GM12878 (cell line): ENCODE results near the gene PHAF1. TPM values are rescaled to one million over a fixed set of nuclear protein-coding genes. Genes with fewer than 3 reads are reported as not detected.

Experiments used
- ATAC-seq: fragments of 200-7000 bp; cut with Tn5 transposase; 3 replicates; pipeline ENCODE4 v1.9.1; 2020; ENCODE audit warnings: mild to moderate bottlenecking, moderate library complexity
- BruUV-seq: library from RNA; stranded (reverse); fragments of 400-500 nt; replicated peaks from 2 replicates; lab custom pipeline; 2021; lab: Mats Ljungman, UMichigan
- CTCF ChIA-PET: fragments of 300-600 bp; sonication (Branson Sonifier 250); formaldehyde crosslinking; extraction: SDS; loops from one replicate; lab custom pipeline; 2021; ENCODE audit warnings: inconsistent platforms; lab: Yijun Ruan, JAX
- POLR2A ChIA-PET: fragments of 350-600 bp; formaldehyde crosslinking; extraction: SDS; loops from one replicate; lab custom pipeline; 2021; ENCODE audit warnings: inconsistent platforms; lab: Charles Lee
- RAD21 ChIA-PET: fragments of 300-600 bp; sonication (Branson Sonifier 250); formaldehyde crosslinking; loops from one replicate; lab custom pipeline; 2023; ENCODE audit warnings: antibody characterized with exemption; ENCODE audit not compliant: unreplicated experiment; lab: Charles Lee
- SMC1A ChIA-PET: fragments of 300-600 bp; sonication (Branson Sonifier 250); formaldehyde crosslinking; loops from one replicate; lab custom pipeline; 2023; ENCODE audit not compliant: unreplicated experiment, uncharacterized antibody; lab: Charles Lee
- DNase-seq: peaks from one replicate; pipeline ENCODE4 v3.0.0-alpha.2; 2011; ENCODE audit warnings: low read depth, low spot score
- FAIRE-seq: peaks from 3 replicates; lab custom pipeline; 2011; peaks lifted over from hg19 to GRCh38; lab: Jason Lieb, UNC
- H2AFZ ChIP-seq: 2 replicates; pipeline ENCODE4 v1.6.0; 2011; ENCODE audit warnings: low read depth, low read length, control low read depth; ENCODE audit not compliant: control insufficient read depth
- H3K27ac ChIP-seq: 2 replicates; pipeline ENCODE4 v1.5.1; 2011; ENCODE audit warnings: control low read depth; ENCODE audit not compliant: control insufficient read depth, insufficient read depth
- H3K27me3 ChIP-seq, 2 experiments: replicated peaks in 1 of 2; 2 replicates each; pipeline versions ENCODE4 v1.6.0 to v1.6.1; 2011; ENCODE audit warnings: low read length in 1 of 2; ENCODE audit not compliant: control insufficient read depth in 2 of 2, insufficient read depth in 2 of 2
- H3K36me3 ChIP-seq, 2 experiments: 2 replicates each; pipeline ENCODE4 v1.5.1; 2011; ENCODE audit warnings: low read length in 1 of 2; ENCODE audit not compliant: control insufficient read depth in 2 of 2, insufficient read depth in 2 of 2
- H3K4me1 ChIP-seq: 2 replicates; pipeline ENCODE4 v1.6.1; 2011; ENCODE audit warnings: mild to moderate bottlenecking, low read length, moderate library complexity, mixed read lengths; ENCODE audit not compliant: control insufficient read depth, insufficient read depth
- H3K4me2 ChIP-seq: 2 replicates; pipeline ENCODE4 v1.6.0; 2011; ENCODE audit warnings: control low read depth; ENCODE audit not compliant: control insufficient read depth, insufficient read depth
- H3K4me3 ChIP-seq: fragments of 200-600 bp; sonication (generic); 2 replicates; pipeline ENCODE4 v1.5.1; 2016
- H3K79me2 ChIP-seq: 2 replicates; pipeline ENCODE4 v1.6.0; 2011; ENCODE audit warnings: low read length; ENCODE audit not compliant: control insufficient read depth, insufficient read depth
- H3K9ac ChIP-seq: 2 replicates; pipeline ENCODE4 v1.8.0; 2011; ENCODE audit warnings: low read length, control low read depth, mixed read lengths; ENCODE audit not compliant: control insufficient read depth, insufficient read depth
- H3K9me3 ChIP-seq: replicated peaks from 3 replicates; pipeline ENCODE4 v1.5.1; 2011; ENCODE audit warnings: mild to moderate bottlenecking, low read length; ENCODE audit not compliant: control insufficient read depth, insufficient read depth
- H4K20me1 ChIP-seq: 2 replicates; pipeline ENCODE4 v1.6.0; 2011; ENCODE audit not compliant: control insufficient read depth, insufficient read depth
- ATF7 ChIP-seq: fragments of 450-650 bp; IDR thresholded peaks from 2 replicates; pipeline ENCODE4 v1.6.1; 2016; ENCODE audit warnings: low read depth, mild to moderate bottlenecking
- JUNB ChIP-seq: IDR thresholded peaks from 2 replicates; pipeline ENCODE4 v1.6.1; 2016; ENCODE audit warnings: antibody characterized with exemption, mild to moderate bottlenecking
- NR2F1 ChIP-seq: fragments of 450-650 bp; conservative IDR thresholded peaks from 2 replicates; pipeline ENCODE4 v1.6.1; 2017; ENCODE audit warnings: mild to moderate bottlenecking
- POLR2AphosphoS5 ChIP-seq: IDR thresholded peaks from 2 replicates; pipeline ENCODE4 v1.6.1; 2011; ENCODE audit warnings: mild to moderate bottlenecking, low read length, inconsistent platforms
- REST ChIP-seq: IDR thresholded peaks from 2 replicates; pipeline ENCODE4 v1.6.1; 2012; ENCODE audit warnings: mild to moderate bottlenecking, low read depth, low read length
- SUPT20H ChIP-seq: IDR thresholded peaks from 2 replicates; pipeline ENCODE4 v1.6.1; 2011; ENCODE audit warnings: low read depth, mild to moderate bottlenecking, low read length, moderate library complexity, borderline replicate concordance; ENCODE audit not compliant: control insufficient read depth
- TCF12 ChIP-seq: IDR thresholded peaks from 2 replicates; pipeline ENCODE4 v1.6.1; 2011; ENCODE audit warnings: low read depth, mild to moderate bottlenecking, low read length
- YY1 ChIP-seq: IDR thresholded peaks from 2 replicates; pipeline ENCODE4 v1.6.1; 2011; ENCODE audit warnings: low read depth, mild to moderate bottlenecking, low read length
- ZNF384 ChIP-seq: IDR thresholded peaks from 2 replicates; pipeline ENCODE4 v1.6.1; 2012; ENCODE audit warnings: low read depth, mild to moderate bottlenecking, low read length, improper control_type of control experiment, borderline replicate concordance
- WGBS: methylation state at CpG from one replicate; pipeline ENCODE4 v1.1.6; 2016; ENCODE audit warnings: low lambda C conversion rate; ENCODE audit not compliant: insufficient replicate concordance, insufficient coverage; ENCODE audit errors: missing lambda C conversion rate; 5-methylcytosine and 5-hydroxymethylcytosine counted together
- in situ Hi-C: fragments of 300-500 bp; cut with MboI; formaldehyde crosslinking; loops from 9 replicates; pipeline ENCODE4 v1.14.3; 2018; ENCODE audit warnings: mixed read lengths
- intact Hi-C: fragments of 100-400 bp; cut with micrococcal nuclease; formaldehyde crosslinking; loops from one replicate; pipeline ENCODE4 v1.14.2; 2022; ENCODE audit not compliant: unreplicated experiment
- polyA plus RNA-seq, 11 experiments: library from polyadenylated mRNA; depleted of rRNA in 4 of 11; unstranded in 6 of 11; stranded (reverse) in 5 of 11; fragments of >200 nt; fragmentation: Nextera tagmentation in 4 of 11; fragmentation: Illumina TruSeq in 1 of 11; extraction: Ambion mirVana in 4 of 11; extraction: Trizol in 1 of 11; gene quantifications; 1 replicate in 1 of 11; 2 replicates in 10 of 11; pipeline versions ENCODE4 v1.2.1 to v1.2.3, GENCODE V29; 2011 to 2016; ENCODE audit warnings: inconsistent platforms in 2 of 11, missing spikeins in 2 of 11, low read depth in 1 of 11
- total RNA-seq, 4 experiments: library from RNA; depleted of rRNA in 3 of 4; stranded (reverse); fragments of >200 nt in 3 of 4; fragmentation: Illumina TruSeq in 1 of 4; extraction: Trizol in 1 of 4; gene quantifications; 2 replicates each; pipeline versions ENCODE4 v1.2.1 to v1.2.3, GENCODE V29; 2013 to 2021
- TF ChIP-seq, protein P1 (sequence below): fragments of 450-650 bp; formaldehyde crosslinking; IDR thresholded peaks from 2 replicates; pipeline ENCODE4 v1.4.0; 2020; ENCODE audit warnings: mild to moderate bottlenecking, moderate library complexity

Gene PHAF1
- total and polyA plus RNA-seq, 10 of the 15 experiments (the other 5 are each of a cell fraction or from before 2014, with no cell fraction given), result 4.5 to 20.9 (median 14.9) TPM

GRCh38 chr16:67128887-67129286 is 19.1 kb downstream of the PHAF1 start (continued):
- TF ChIP-seq, protein P1, sequence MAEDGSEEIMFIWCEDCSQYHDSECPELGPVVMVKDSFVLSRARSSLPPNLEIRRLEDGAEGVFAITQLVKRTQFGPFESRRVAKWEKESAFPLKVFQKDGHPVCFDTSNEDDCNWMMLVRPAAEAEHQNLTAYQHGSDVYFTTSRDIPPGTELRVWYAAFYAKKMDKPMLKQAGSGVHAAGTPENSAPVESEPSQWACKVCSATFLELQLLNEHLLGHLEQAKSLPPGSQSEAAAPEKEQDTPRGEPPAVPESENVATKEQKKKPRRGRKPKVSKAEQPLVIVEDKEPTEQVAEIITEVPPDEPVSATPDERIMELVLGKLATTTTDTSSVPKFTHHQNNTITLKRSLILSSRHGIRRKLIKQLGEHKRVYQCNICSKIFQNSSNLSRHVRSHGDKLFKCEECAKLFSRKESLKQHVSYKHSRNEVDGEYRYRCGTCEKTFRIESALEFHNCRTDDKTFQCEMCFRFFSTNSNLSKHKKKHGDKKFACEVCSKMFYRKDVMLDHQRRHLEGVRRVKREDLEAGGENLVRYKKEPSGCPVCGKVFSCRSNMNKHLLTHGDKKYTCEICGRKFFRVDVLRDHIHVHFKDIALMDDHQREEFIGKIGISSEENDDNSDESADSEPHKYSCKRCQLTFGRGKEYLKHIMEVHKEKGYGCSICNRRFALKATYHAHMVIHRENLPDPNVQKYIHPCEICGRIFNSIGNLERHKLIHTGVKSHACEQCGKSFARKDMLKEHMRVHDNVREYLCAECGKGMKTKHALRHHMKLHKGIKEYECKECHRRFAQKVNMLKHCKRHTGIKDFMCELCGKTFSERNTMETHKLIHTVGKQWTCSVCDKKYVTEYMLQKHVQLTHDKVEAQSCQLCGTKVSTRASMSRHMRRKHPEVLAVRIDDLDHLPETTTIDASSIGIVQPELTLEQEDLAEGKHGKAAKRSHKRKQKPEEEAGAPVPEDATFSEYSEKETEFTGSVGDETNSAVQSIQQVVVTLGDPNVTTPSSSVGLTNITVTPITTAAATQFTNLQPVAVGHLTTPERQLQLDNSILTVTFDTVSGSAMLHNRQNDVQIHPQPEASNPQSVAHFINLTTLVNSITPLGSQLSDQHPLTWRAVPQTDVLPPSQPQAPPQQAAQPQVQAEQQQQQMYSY (CRISPR knock-in tag), result no peak
- TF ChIP-seq ATF7 (no peak), TCF12 (no peak), JUNB (no peak), SUPT20H (no peak)
- TF ChIP-seq, all 136 proteins: peak for 0

DNA sequence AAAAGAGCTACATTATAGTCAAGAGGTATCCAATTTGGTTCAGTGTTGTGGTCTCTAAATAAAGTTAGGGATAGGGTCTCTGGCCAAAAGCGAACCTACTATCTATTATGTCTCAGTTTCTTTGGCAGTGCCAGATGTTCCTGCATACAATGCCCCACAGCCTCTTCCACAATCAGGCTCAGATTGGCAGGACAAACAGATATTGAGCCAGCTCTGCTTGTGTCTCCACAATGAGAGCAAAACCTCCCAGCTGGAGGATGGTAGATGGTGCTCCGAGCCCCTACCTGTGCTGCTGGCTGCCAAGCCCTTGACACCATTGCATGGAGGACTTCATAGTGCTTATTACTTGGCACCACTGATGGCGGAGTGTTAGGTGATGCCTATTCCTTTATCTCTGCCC is 19.7 kb downstream of the PHAF1 start:
- 97% methylated on average over 3 of the region's 3 CpGs for WGBS
- H3K9ac ChIP-seq, result no peak overlapping the region
- BruUV-seq, result no TSS peak
- ChIA-PET SMC1A (interaction anchor here (0.8 to 1.6 kb wide), 4 partner anchors 9 to 48 kb away, joined by 3 to 5 read pairs (median 3); no protein-coding TSS in a partner anchor), RAD21 (interaction anchor here (0.6 to 1.1 kb wide), 2 partner anchors 110 to 349 kb away, joined by 3 read pairs; no protein-coding TSS in a partner anchor), POLR2A (interaction anchor here (1.1 kb wide), 1 partner anchor 9 kb away, joined by 7 read pairs; no protein-coding TSS in a partner anchor), CTCF (interaction anchor here (1.3 to 2.2 kb wide), 6 partner anchors 9 to 112 kb away, joined by 4 to 8 read pairs (median 5); no protein-coding TSS in a partner anchor)
- FAIRE-seq (no peak), DNase-seq (no peak), ATAC-seq (no peak)
- peaks cover 9 to 13% of the 10 kb centered on the region in 2 experiments for H3K36me3 ChIP-seq
- in situ Hi-C loops, result no loop called here
- no peaks in the 10 kb centered on the region for H3K27me3 ChIP-seq
- H4K20me1 ChIP-seq, result no peaks in the 10 kb centered on the region
- no peak overlapping the region for H3K4me2 ChIP-seq
- H2AFZ ChIP-seq, result no peak overlapping the region
- no peaks in the 10 kb centered on the region for H3K4me1 ChIP-seq
- no peak overlapping the region for H3K27ac ChIP-seq
- intact Hi-C loops, result no loop called here
- H3K9me3 ChIP-seq, result no peaks in the 10 kb centered on the region
- H3K4me3 ChIP-seq, result no peak overlapping the region
- no peaks in the 10 kb centered on the region for H3K79me2 ChIP-seq
- TF ChIP-seq, protein P1 (CRISPR knock-in tag), result no peak
- no peak for TF ChIP-seq POLR2AphosphoS5
- no peak for TF ChIP-seq ZNF384
- no peak for TF ChIP-seq REST
- no peak for TF ChIP-seq SUPT20H
- no peak for TF ChIP-seq YY1
- no peak for TF ChIP-seq NR2F1
- TF ChIP-seq ATF7, result no peak
